Stimulated activated CD8-positive, alpha-beta memory T cell treated with anti-CD3 and anti-CD28 coated beads, Interleukin-15, amount 100 ng/mL, for 48 hours (primary cell): ENCODE data around the gene RIN1.

ENCODE experiments used
- DNase-seq, 2 donors: peaks; one replicate each; pipeline ENCODE4 v3.0.0-alpha.2; 2020; ENCODE audit warnings: low read depth in 2 of 2

The RIN1 gene

GRCh38 chr11:66282468-66283455, 53.5 kb downstream of the RIN1 start:
- DNase-seq: peak; percentile 98 to 99
